HuH-7 (cell line): ENCODE results near the gene AQP12A.

Experiments
- DNase-seq: peaks from one replicate; pipeline ENCODE4 v3.0.0; 2011; ENCODE audit warnings: low spot score

AQP12A gene

GRCh38 chr2:240707043-240707756 is 15.5 kb downstream of the AQP12A start:
- DNase-seq: no peak

GRCh38 chr2:240707821-240708220 is 16.2 kb downstream of the AQP12A start:
- no peak for DNase-seq

GRCh38 chr2:240708457-240708856 is 16.8 kb downstream of the AQP12A start:
- no peak for DNase-seq

- no peak for DNase-seq
Observed at GRCh38 chr2:240711296-240711695, 19.6 kb downstream of the AQP12A start.

- no peak for DNase-seq
Observed at GRCh38 chr2:240711701-240712100, 20.0 kb downstream of the AQP12A start.

GRCh38 chr2:240712121-240712520 is 20.5 kb downstream of the AQP12A start:
- no peak for DNase-seq

- no peak for DNase-seq
Observed at GRCh38 chr2:240713071-240713927, 21.6 kb downstream of the AQP12A start.

- DNase-seq: no peak
Observed at GRCh38 chr2:240713928-240714746, 22.5 kb downstream of the AQP12A start.

- DNase-seq: no peak
Observed at GRCh38 chr2:240714747-240715725, 23.4 kb downstream of the AQP12A start.

GRCh38 chr2:240716130-240716798 is 24.6 kb downstream of the AQP12A start:
- DNase-seq: no peak

- no peak for DNase-seq
Observed at GRCh38 chr2:240717181-240717641, 25.5 kb downstream of the AQP12A start.

- no peak for DNase-seq
Observed at GRCh38 chr2:240717681-240718581, 26.3 kb downstream of the AQP12A start.

- no peak for DNase-seq
Observed at GRCh38 chr2:240718896-240719490, 27.3 kb downstream of the AQP12A start.

- no peak for DNase-seq
Observed at GRCh38 chr2:240719676-240720545, 28.2 kb downstream of the AQP12A start.

GRCh38 chr2:240720686-240721595 is 29.3 kb downstream of the AQP12A start:
- no peak for DNase-seq

GRCh38 chr2:240721596-240722180 is 30.0 kb downstream of the AQP12A start:
- no peak for DNase-seq

- no peak for DNase-seq
Observed at GRCh38 chr2:240722376-240722775, 30.7 kb downstream of the AQP12A start.
